ENCODE measurements around the gene BABAM1. TPM values are rescaled to one million over a fixed set of nuclear protein-coding genes. Genes with fewer than 3 reads are reported as not detected.

BABAM1 gene
- total RNA-seq, 6 experiments from 2014 or later: 105 to 128 (median 120) TPM

DNA sequence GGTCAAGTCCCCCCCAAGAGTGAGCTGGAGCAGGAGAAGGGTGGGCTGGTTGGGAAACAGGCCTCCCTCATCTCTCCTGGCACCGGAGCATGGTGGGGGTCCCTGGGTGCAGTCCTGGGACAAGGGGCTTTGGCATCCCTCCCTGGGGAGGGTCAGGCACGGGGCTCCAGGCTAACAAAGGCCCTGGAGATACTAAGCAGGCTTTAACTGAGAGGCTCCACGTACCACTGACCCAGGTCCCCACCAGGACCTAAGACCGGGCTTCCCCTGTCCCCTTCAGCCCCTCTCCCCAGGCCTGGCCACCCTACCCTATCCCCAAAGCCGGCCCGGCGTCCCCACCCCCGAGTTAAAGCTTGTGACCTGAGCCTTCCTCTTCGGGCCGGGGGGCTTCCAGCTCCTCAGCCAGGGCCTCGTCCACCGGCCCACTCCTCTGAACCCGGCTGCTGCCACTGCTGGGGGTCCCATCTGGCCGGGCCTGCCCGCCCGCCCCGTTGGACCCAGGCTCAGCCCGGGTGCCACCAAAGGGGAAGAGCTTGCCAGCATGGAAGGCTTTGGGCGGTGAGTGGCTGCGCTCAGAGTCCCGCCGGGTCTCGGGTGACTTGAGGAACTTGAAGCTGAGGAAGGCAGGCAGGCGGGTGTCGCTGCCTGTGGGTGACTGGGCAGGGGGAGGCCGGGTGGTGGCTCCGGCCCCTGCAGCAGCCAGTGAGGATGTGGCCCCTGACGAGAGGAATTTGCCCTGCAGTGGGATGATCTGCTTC, 57.3 kb downstream of the BABAM1 start:
- H3K36me3 Mint-ChIP-seq (ENCODE audit: low read depth): peaks cover 6% of the 10 kb centered on the region; the same call in 1 of the 2 replicates
- no peak overlapping the region for H3K27ac Mint-ChIP-seq
- DNase-seq: no peak
- peaks cover 9% of the 10 kb centered on the region for H3K4me1 Mint-ChIP-seq (ENCODE audit: low read depth)
- H3K27me3 Mint-ChIP-seq (ENCODE audit: insufficient read depth): peaks cover 2% of the 10 kb centered on the region; the same call in 1 of the 2 replicates
- H3K9me3 Mint-ChIP-seq: no peaks in the 10 kb centered on the region
- H3K4me3 Mint-ChIP-seq: no peak overlapping the region
- TF ChIP-seq CTCF (IDR thresholded peaks at IDR 0.05): no peak

DNA sequence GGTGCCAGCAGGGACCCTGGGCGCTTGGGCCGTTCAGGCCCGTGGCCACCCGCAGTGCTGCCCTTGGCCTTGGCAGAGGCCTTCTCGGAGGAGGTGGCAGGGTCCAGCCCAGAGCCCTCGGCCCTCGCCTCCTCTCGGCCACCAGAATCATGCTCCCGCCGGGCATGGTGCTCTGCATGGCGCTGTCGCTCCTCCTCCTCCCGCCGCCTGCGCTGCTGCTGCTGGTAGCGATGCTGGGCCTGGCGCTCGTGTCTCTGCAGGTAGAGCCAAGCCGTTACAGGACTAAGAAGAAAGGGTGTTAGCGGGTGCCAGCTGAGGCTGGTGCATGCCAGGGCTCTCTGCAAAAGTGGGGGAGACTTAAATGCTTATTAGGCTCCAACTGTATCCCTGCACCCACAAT, 57.9 kb downstream of the BABAM1 start:
- no peaks in the 10 kb centered on the region for H3K9me3 Mint-ChIP-seq
- no peak for TF ChIP-seq CTCF (IDR thresholded peaks at IDR 0.05)
- no peak overlapping the region for H3K27ac Mint-ChIP-seq
- H3K4me1 Mint-ChIP-seq (ENCODE audit: low read depth): peaks cover 9% of the 10 kb centered on the region
- H3K27me3 Mint-ChIP-seq (ENCODE audit: insufficient read depth): peaks cover 2% of the 10 kb centered on the region; the same call in 1 of the 2 replicates
- H3K4me3 Mint-ChIP-seq: no peak overlapping the region
- peaks cover 6% of the 10 kb centered on the region; the same call in 1 of the 2 replicates for H3K36me3 Mint-ChIP-seq (ENCODE audit: low read depth)
- no peak for DNase-seq

DNA sequence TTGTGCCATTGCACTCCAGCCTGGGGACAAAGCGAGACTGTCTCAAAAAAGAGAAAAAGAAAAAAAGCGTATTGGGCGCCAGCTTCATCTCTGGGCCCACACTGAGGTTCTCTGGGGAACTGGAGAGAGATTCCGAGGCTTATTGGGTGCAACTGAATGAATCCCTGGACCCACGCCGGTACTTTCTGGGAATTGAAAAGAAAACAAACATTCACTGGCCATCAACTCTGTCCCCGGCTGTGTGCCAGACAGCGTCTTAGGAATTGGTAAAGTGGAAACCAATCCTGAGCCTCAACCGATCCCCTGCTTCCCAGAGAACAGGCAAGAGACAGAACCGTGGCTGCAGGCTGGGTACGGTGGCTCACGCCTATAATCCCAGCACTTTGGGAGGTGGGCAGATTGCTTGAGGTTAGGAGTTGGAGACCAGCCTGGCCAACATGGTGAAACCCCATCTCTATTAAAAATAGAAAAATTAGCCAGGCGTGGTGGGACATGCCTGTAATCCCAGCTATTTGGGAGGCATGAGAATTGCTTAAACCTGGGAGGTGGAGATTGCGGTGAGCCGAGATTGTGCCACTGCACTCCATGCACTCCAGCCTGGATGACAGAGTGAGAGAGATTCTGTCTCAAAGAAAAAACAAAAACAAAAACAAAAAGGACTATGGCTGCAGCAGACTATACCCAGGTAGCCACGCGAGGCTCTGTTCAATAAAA, 58.8 kb downstream of the BABAM1 start:
- no peaks in the 10 kb centered on the region for H3K9me3 Mint-ChIP-seq
- no peak overlapping the region for H3K4me3 Mint-ChIP-seq
- no peak for TF ChIP-seq CTCF (IDR thresholded peaks at IDR 0.05)
- no peak overlapping the region for H3K27ac Mint-ChIP-seq
- peaks cover 9% of the 10 kb centered on the region for H3K4me1 Mint-ChIP-seq (ENCODE audit: low read depth)
- peaks cover 6% of the 10 kb centered on the region; the same call in 1 of the 2 replicates for H3K36me3 Mint-ChIP-seq (ENCODE audit: low read depth)
- no peak for DNase-seq
- peaks cover 5% of the 10 kb centered on the region for H3K27me3 Mint-ChIP-seq (ENCODE audit: insufficient read depth)

- no peak for DNase-seq
- H3K27ac Mint-ChIP-seq: no peak overlapping the region
- H3K4me1 Mint-ChIP-seq (ENCODE audit: low read depth): peaks cover 9% of the 10 kb centered on the region
- no peaks in the 10 kb centered on the region for H3K9me3 Mint-ChIP-seq
- H3K36me3 Mint-ChIP-seq (ENCODE audit: low read depth): peaks cover 6% of the 10 kb centered on the region; the same call in 1 of the 2 replicates
- H3K27me3 Mint-ChIP-seq (ENCODE audit: insufficient read depth): peaks cover 5% of the 10 kb centered on the region
- no peak for TF ChIP-seq CTCF (IDR thresholded peaks at IDR 0.05)
- H3K4me3 Mint-ChIP-seq: no peak overlapping the region
Measured at GRCh38 chr19:17326595-17326966, 59.3 kb downstream of the BABAM1 start.

DNA sequence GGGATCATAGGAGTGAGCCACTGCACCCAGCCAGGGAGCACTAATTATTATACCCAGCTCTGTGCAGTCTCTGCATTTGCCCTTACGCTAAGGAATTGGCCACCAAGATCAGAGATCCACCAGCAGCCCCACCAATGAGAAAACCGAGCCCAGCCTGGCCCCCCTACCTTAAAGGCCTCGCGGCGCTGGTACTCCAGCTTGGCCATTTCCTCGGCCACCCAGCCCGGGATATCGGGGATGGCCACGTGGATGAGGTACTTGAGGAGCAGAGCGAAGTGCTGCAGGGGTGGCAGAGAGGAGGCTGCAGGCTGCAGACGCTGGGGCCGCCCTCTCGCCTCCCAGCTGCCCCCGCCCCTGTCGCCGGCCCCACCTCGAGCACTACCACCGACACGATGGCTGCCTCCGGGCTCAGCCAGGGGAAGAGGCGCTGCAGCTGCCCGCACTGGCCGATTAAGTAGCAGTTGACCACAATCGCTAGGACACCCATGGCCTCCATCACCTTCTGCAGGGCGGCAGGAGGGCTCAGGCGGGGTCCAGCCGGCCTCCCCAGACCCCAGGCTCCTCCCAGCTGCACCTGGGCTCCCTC, 59.9 kb downstream of the BABAM1 start:
- Mint-ChIP-seq H3K27me3 (ENCODE audit: insufficient read depth) (peaks cover 4% of the 10 kb centered on the region), H3K27ac (no peak overlapping the region), H3K9me3 (no peaks in the 10 kb centered on the region), H3K36me3 (ENCODE audit: low read depth) (peaks cover 6% of the 10 kb centered on the region; the same call in 1 of the 2 replicates), H3K4me3 (no peak overlapping the region), H3K4me1 (ENCODE audit: low read depth) (peaks cover 8% of the 10 kb centered on the region)
- no peak for DNase-seq
- TF ChIP-seq CTCF (IDR thresholded peaks at IDR 0.05): no peak

Data from HFFc6 (cell line).